H1 (cell line): ENCODE measurements around the gene BNC1. TPM values are rescaled to one million over a fixed set of nuclear protein-coding genes. Genes with fewer than 3 reads are reported as not detected.

ENCODE experiments used
- polyA plus RNA-seq, 7 experiments: library from polyadenylated mRNA; depleted of rRNA in 3 of 7; stranded (reverse) in 5 of 7; unstranded in 2 of 7; fragments of >200 nt in 5 of 7; fragments of 200-250 nt in 2 of 7; gene quantifications; 1 replicate in 5 of 7; 2 replicates in 1 of 7; 4 replicates in 1 of 7; pipeline versions ENCODE4 v1.2.1 to v1.2.3, GENCODE V29; 2011 to 2013; ENCODE audit warnings: missing spikeins in 2 of 7, mixed read lengths in 2 of 7
- total RNA-seq: library from RNA; stranded (reverse); fragmentation: NEBNext Ultra II Directional; extraction: Animal tissue kit (Norgen Biotek cat#: 25700); gene quantifications from 2 replicates; pipeline ENCODE4 v1.2.1, GENCODE V29; 2021
- TF ChIP-seq, protein P1 (sequence below), 3 experiments: IDR thresholded peaks; 1 replicate in 2 of 3; 2 replicates in 1 of 3; pipeline versions ENCODE4 v1.5.1 to v1.6.1; 2011; ENCODE audit warnings: low read length in 3 of 3, mild to moderate bottlenecking in 3 of 3, inconsistent platforms in 2 of 3, low read depth in 1 of 3, moderate library complexity in 1 of 3; ENCODE audit not compliant: insufficient read depth in 1 of 3; ENCODE audit errors: control extremely low read depth in 1 of 3

The BNC1 gene
- total and polyA plus RNA-seq, 2 of the 8 experiments (the other 6 are each of a cell fraction or from before 2014, with no cell fraction given): 0.99 to 2.1 TPM

DNA sequence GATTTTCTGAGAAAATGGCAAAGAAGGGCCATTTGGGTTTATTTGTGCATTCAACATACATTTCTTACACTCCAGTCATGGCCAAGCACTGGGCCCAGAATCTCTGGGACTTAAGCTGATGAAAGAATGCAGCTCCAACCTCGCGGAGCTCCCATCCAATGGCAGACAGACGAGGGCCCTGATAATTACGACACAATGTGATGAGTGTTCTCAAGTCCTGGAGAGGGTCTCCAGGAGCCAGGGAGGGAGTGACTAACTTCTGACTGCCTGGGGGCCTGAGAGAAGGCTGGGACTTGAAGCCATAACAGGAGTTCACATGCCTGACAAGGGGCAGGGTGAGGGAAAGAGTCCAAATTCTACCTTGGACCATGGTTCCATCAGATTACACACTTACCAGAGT is 42.6 kb upstream of the BNC1 start (continued):
- TF ChIP-seq, protein P1, sequence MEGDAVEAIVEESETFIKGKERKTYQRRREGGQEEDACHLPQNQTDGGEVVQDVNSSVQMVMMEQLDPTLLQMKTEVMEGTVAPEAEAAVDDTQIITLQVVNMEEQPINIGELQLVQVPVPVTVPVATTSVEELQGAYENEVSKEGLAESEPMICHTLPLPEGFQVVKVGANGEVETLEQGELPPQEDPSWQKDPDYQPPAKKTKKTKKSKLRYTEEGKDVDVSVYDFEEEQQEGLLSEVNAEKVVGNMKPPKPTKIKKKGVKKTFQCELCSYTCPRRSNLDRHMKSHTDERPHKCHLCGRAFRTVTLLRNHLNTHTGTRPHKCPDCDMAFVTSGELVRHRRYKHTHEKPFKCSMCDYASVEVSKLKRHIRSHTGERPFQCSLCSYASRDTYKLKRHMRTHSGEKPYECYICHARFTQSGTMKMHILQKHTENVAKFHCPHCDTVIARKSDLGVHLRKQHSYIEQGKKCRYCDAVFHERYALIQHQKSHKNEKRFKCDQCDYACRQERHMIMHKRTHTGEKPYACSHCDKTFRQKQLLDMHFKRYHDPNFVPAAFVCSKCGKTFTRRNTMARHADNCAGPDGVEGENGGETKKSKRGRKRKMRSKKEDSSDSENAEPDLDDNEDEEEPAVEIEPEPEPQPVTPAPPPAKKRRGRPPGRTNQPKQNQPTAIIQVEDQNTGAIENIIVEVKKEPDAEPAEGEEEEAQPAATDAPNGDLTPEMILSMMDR (IDR thresholded peaks at IDR 0.05; ENCODE audit: control extremely low read depth in 1 of 3, insufficient read depth in 1 of 3, low read depth in 1 of 3, low read length in 3 of 3): no peak
